ENCODE data around the gene FAM76A. TPM values are rescaled to one million over a fixed set of nuclear protein-coding genes. Genes with fewer than 3 reads are reported as not detected.
A peak's percentile ranks its signal among the peaks of the same experiment; 100 is the strongest.
"Not testable (repeated sequence)": the region's sequence is repeated elsewhere in the genome, so short reads cannot be mapped to it uniquely, and the experiment has no call there.

FAM76A gene
- total and polyA plus RNA-seq, 7 donors = 2.7 to 10.7 (median 7.6) TPM

DNA sequence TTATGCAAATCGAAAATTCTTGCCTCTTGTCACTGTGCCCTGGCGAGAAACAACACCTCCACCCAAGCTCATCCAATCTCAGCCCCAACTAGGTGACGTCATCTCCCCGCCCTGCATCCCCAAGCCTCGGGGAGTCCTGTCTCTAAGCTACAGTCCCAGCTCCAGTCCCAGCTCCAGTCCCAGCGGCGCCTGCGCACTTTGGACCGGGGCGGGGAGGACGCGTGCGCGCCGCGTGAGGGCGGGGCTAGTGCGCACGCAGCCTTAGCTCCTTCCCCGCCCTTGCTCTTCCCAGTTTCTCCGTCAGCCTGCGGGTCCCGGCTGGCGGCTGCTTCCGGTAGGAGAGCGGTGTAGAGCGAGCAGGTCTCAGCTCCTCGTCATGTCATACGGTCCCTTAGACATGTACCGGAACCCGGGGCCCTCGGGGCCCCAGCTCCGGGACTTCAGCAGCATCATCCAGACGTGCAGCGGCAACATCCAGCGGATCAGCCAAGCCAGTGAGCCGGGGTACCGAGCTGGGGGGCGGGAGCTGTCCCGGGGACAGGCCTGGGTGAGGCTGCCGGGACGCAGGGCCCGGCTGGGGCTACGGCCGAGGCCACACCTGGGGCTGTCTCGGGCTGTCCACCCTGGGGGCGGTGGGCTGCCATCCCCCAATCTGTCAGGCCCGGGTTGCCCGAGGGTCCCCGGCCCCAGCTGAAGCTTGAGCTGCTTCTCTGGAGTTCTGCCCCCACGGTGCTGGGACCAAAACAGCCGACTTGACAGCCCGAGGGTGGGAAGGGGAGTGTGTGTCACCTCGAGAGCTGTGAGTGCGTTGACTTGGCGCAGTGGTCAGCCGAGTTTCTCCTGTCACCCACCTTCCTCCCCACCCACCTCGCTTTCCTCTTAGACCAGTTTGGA is 47.4 kb downstream of the FAM76A start, which contains the start of gene STX12:
TSS of gene STX12 (plus strand) at position 288 of the 894 bp plus-strand sequence. CDS start at position 377, 89 bp downstream.
- peak; percentile 98 to 100 (median 99) for ATAC-seq
- Histone ChIP-seq H3K36me3 (ENCODE audit: insufficient read depth in 1 of 2, low read depth in 1 of 2) (peaks cover 0 to 16% of the 10 kb centered on the region in 2 donors), H3K9me3 (no peaks in the 10 kb centered on the region), H3K4me1 (peaks cover 20% of the 10 kb centered on the region), H3K4me3 (peak within 1 kb of the TSS; percentile 98), H3K27ac (peak within 1 kb of the TSS; percentile 95), H3K27me3 (ENCODE audit: insufficient read depth in 3 of 3, low read length in 2 of 3) (no peaks in the 10 kb centered on the region)
- 0% methylated on average over 40 to 58 of the region's 58 CpGs for WGBS, 3 donors
- intact Hi-C loops (cut with DNase I) = loop anchor here in 1 of 2 donors (5.0 kb wide), 1 partner anchor 46 kb away; the partner anchor contains the start of gene FAM76A
- peak; percentile 99 for DNase-seq
- TF ChIP-seq, protein P1, sequence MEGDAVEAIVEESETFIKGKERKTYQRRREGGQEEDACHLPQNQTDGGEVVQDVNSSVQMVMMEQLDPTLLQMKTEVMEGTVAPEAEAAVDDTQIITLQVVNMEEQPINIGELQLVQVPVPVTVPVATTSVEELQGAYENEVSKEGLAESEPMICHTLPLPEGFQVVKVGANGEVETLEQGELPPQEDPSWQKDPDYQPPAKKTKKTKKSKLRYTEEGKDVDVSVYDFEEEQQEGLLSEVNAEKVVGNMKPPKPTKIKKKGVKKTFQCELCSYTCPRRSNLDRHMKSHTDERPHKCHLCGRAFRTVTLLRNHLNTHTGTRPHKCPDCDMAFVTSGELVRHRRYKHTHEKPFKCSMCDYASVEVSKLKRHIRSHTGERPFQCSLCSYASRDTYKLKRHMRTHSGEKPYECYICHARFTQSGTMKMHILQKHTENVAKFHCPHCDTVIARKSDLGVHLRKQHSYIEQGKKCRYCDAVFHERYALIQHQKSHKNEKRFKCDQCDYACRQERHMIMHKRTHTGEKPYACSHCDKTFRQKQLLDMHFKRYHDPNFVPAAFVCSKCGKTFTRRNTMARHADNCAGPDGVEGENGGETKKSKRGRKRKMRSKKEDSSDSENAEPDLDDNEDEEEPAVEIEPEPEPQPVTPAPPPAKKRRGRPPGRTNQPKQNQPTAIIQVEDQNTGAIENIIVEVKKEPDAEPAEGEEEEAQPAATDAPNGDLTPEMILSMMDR (IDR thresholded peaks at IDR 0.05) = no peak

DNA sequence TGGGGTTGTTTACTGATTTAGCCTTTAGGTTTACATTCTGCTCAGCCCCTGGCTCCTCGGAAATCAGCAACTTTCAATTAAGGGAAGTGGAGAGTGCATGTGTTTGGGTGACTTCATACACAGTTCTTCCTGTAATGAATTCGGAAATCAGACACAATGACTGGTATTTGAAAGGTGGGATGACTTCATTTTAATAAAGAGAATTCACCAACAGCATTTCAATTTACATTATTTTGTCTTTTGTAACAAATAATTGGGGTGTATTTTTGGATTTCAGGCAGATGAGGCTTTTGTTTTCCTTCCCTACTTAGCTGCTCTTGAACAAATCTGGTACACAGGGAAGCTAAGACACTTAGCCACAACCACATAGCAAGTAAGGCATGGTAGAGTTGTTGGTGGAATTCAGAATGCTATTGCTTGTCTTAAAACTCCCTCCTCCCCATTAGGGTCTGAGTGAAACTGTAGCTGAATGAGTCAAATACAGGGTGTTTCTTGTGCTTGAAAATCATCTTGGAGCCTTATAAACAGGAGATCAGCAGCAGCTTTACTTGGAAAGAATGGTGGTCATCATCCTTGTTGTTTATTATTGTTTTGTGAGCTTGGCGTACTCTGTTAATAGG is 48.2 kb downstream of the FAM76A start:
- intact Hi-C loops (cut with DNase I) = loop anchor here in 1 of 2 donors (5.0 kb wide), 1 partner anchor 47 kb away; the partner anchor contains the start of gene FAM76A

DNA sequence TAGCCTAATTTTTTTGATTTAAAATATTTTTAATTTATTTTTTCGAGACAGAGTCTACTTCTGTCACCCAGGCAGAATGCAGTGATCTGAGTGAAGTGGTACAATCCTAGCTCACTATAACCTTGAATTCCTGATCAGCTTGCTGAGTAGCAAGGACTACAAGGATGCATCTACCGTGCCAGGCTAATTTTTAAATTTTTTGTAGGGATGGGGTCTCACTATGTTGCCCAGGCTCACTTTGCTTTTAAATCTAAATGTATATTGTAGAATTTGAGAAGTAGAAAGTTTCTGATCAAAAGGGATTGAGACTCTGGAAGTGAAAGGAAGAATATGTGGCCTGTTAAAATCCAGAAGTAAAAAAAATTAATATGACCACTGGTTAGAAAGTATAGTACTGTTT is 48.9 kb downstream of the FAM76A start:
- DNase-seq (no peak), ATAC-seq (no peak)
- Histone ChIP-seq H3K4me3 (peak overlapping the region; percentile 98), H3K9me3 (no peaks in the 10 kb centered on the region), H3K4me1 (peaks cover 20% of the 10 kb centered on the region), H3K27ac (peak overlapping the region; percentile 95), H3K27me3 (ENCODE audit: insufficient read depth in 3 of 3, low read length in 2 of 3) (no peaks in the 10 kb centered on the region), H3K36me3 (ENCODE audit: insufficient read depth in 1 of 2, low read depth in 1 of 2) (peaks cover 0 to 16% of the 10 kb centered on the region in 2 donors)
- WGBS, 3 donors = 79 to 88% (median 86%) methylated on average over 2 of the region's 2 CpGs
- TF ChIP-seq, protein P1 (IDR thresholded peaks at IDR 0.05) = no peak
- intact Hi-C loops (cut with DNase I) = loop anchor here in 1 of 2 donors (5.0 kb wide), 1 partner anchor 47 kb away; the partner anchor contains the start of gene FAM76A

More for the DNA sequence above, 48.2 kb downstream of the FAM76A start:
- peak overlapping the region; percentile 95 for H3K27ac ChIP-seq
- TF ChIP-seq, protein P1 (IDR thresholded peaks at IDR 0.05) = no peak
- 26 to 33% (median 27%) methylated on average over 3 of the region's 3 CpGs for WGBS, 3 donors
- H3K4me1 ChIP-seq = peaks cover 20% of the 10 kb centered on the region
- peaks cover 0 to 16% of the 10 kb centered on the region in 2 donors for H3K36me3 ChIP-seq (ENCODE audit: insufficient read depth in 1 of 2, low read depth in 1 of 2)
- no peak for DNase-seq
- H3K9me3 ChIP-seq = no peaks in the 10 kb centered on the region
- H3K27me3 ChIP-seq (ENCODE audit: insufficient read depth in 3 of 3, low read length in 2 of 3) = no peaks in the 10 kb centered on the region
- peak overlapping the region; percentile 98 for H3K4me3 ChIP-seq
- ATAC-seq = peak in 1 of 4 donors; percentile 4

DNA sequence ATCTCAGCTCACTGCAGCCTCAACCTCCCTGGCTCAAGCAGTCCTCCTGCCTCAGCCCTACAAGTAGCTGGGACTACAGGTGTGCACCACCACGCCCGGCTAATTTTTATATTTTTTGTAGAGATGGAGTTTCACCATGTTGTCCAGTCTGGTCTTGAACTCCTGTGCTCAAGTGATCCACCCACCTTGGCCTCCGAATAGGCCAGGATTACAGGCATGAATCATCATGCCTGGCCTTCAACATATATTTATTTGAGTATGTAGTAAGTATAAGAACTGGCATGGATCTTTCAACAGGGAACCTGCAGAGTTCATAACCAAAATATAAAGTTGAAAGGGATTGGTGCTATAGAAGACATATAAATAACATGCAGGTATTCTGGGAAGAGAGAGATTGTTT is 49.6 kb downstream of the FAM76A start:
- WGBS, 3 donors = 81 to 88% (median 82%) methylated on average over 3 of the region's 3 CpGs

DNA sequence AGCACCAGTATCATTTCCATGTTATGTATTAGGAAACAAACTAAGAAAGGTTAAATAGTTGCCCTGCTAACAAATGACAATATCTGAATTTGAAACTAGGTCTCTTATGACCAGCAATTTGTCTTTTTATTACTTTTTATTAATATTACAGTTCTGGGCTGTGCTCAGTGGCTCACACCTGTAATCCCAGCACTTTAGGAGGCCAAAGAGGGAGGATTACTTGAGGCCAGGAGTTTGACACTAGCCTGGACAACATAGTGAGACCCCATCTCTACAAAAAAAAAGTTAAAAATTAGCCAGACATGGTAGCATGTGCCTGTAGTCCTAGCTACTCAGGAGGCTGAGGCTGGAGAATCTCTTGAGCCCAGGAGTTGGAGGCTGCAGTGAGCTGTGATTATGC is 50.5 kb downstream of the FAM76A start:
- H3K4me1 ChIP-seq = peaks cover 20% of the 10 kb centered on the region
- H3K36me3 ChIP-seq (ENCODE audit: insufficient read depth in 1 of 2, low read depth in 1 of 2) = peaks cover 0 to 16% of the 10 kb centered on the region in 2 donors
- DNase-seq; ATAC-seq; H3K27ac ChIP-seq; H3K4me3 ChIP-seq; H3K27me3 ChIP-seq (ENCODE audit: insufficient read depth in 3 of 3, low read length in 2 of 3); intact Hi-C loops (cut with DNase I); H3K9me3 ChIP-seq: not testable (repeated sequence)

More for the DNA sequence above, 49.6 kb downstream of the FAM76A start:
- H3K9me3 ChIP-seq; H3K27ac ChIP-seq; intact Hi-C loops (cut with DNase I); ATAC-seq; DNase-seq; H3K27me3 ChIP-seq (ENCODE audit: insufficient read depth in 3 of 3, low read length in 2 of 3); H3K4me3 ChIP-seq: not testable (repeated sequence)
- peaks cover 20% of the 10 kb centered on the region for H3K4me1 ChIP-seq
- peaks cover 0 to 16% of the 10 kb centered on the region in 2 donors for H3K36me3 ChIP-seq (ENCODE audit: insufficient read depth in 1 of 2, low read depth in 1 of 2)
